Measurements from ENCODE around the gene STPG1. TPM values are rescaled to one million over a fixed set of nuclear protein-coding genes. Genes with fewer than 3 reads are reported as not detected.

STPG1 gene
- total and polyA plus RNA-seq, 9 of the 15 experiments (the other 6 are each of a cell fraction or from before 2014, with no cell fraction given): 5.0 to 11.9 (median 8.3) TPM

DNA sequence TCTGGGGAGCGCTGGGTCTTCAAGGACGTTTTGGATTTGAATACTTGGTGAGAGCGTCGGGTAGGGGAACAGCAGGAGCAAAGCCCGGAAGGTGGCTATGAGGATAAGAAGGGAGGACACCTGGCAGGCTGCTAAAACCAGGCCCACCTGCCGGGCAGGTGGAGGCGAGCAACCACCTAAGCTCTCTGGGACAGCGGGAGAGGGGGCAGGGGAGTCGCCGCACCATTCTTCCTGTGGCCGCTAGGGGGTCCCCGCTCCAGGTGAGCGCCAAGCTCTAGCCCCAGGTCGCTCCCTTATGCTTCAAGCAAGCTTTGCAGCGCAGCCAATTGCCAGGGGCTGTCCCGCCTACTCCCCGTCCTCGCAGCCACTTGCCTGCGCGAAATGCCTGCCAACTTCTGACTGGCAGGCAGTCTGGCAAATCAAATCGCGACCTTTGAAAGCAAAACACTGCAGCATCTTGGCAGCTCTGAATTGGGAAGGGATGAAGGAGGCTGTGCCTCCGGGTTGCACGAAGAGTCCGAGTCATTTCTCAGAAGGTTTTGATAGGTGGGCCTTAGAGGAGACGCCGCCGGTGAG is 1.8 kb upstream of the STPG1 start, which contains the start of gene NIPAL3 (continued):
- TF ChIP-seq TGIF2 (CRISPR knock-in tag; IDR thresholded peaks at IDR 0.05) (no peak), GTF2A2 (tag; IDR thresholded peaks at IDR 0.05) (no peak), E2F4 (CRISPR knock-in tag; IDR thresholded peaks at IDR 0.05; ENCODE audit: low read depth) (no peak), SMAD1 (IDR thresholded peaks at IDR 0.05; ENCODE audit: low read depth, low read length, partially characterized antibody) (no peak), TRIM25 (IDR thresholded peaks at IDR 0.05; ENCODE audit: borderline replicate concordance) (no peak), HIVEP1 (CRISPR knock-in tag; IDR thresholded peaks at IDR 0.05) (no peak), MGA (IDR thresholded peaks at IDR 0.05) (peak; percentile 86), CTBP1 (IDR thresholded peaks at IDR 0.05; ENCODE audit: borderline replicate concordance) (peak; percentile 99)
- TF ChIP-seq, protein P1, sequence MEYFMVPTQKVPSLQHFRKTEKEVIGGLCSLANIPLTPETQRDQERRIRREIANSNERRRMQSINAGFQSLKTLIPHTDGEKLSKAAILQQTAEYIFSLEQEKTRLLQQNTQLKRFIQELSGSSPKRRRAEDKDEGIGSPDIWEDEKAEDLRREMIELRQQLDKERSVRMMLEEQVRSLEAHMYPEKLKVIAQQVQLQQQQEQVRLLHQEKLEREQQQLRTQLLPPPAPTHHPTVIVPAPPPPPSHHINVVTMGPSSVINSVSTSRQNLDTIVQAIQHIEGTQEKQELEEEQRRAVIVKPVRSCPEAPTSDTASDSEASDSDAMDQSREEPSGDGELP (CRISPR knock-in tag; IDR thresholded peaks at IDR 0.05; ENCODE audit: borderline replicate concordance): peak; percentile 90
